Progenitor cell of endocrine pancreas (in vitro differentiated cells): Measurements from ENCODE around the gene ZBTB32. TPM values are rescaled to one million over a fixed set of nuclear protein-coding genes. Genes with fewer than 3 reads are reported as not detected.

Source experiments
- DNase-seq: peaks from one replicate; pipeline ENCODE4 v3.0.0; 2021; ENCODE audit warnings: low spot score; ENCODE audit not compliant: unreplicated experiment
- H3K27ac Mint-ChIP-seq: 2 replicates; pipeline ENCODE4 v1.8.0; 2021; ENCODE audit warnings: mild to moderate bottlenecking, moderate library complexity, mixed read lengths
- H3K27me3 Mint-ChIP-seq: 2 replicates; pipeline ENCODE4 v1.8.0; 2021; ENCODE audit warnings: mixed read lengths
- H3K36me3 Mint-ChIP-seq: 2 replicates; pipeline ENCODE4 v1.8.0; 2022; ENCODE audit warnings: mixed read lengths; ENCODE audit not compliant: insufficient read depth
- H3K4me1 Mint-ChIP-seq: 2 replicates; pipeline ENCODE4 v1.8.0; 2021; ENCODE audit warnings: low read depth, mixed read lengths
- H3K4me3 Mint-ChIP-seq: 2 replicates; pipeline ENCODE4 v1.8.0; 2021; ENCODE audit warnings: low read depth, mild to moderate bottlenecking, moderate library complexity, mixed read lengths
- H3K9me3 Mint-ChIP-seq: 2 replicates; pipeline ENCODE4 v1.8.0; 2021; ENCODE audit warnings: low read depth, mixed read lengths
- total RNA-seq: library from RNA; stranded (reverse); gene quantifications from 2 replicates; pipeline ENCODE4 v1.2.1, GENCODE V29; 2021
- TF ChIP-seq, protein P1 (sequence below): fragments of 200-600 bp; sonication (generic); IDR thresholded peaks from one replicate; pipeline ENCODE4 v1.5.0; 2021; ENCODE audit warnings: antibody characterized with exemption, mild to moderate bottlenecking; ENCODE audit not compliant: unreplicated experiment

The ZBTB32 gene
- total RNA-seq, 1 donor from 2014 or later = not detected

DNA sequence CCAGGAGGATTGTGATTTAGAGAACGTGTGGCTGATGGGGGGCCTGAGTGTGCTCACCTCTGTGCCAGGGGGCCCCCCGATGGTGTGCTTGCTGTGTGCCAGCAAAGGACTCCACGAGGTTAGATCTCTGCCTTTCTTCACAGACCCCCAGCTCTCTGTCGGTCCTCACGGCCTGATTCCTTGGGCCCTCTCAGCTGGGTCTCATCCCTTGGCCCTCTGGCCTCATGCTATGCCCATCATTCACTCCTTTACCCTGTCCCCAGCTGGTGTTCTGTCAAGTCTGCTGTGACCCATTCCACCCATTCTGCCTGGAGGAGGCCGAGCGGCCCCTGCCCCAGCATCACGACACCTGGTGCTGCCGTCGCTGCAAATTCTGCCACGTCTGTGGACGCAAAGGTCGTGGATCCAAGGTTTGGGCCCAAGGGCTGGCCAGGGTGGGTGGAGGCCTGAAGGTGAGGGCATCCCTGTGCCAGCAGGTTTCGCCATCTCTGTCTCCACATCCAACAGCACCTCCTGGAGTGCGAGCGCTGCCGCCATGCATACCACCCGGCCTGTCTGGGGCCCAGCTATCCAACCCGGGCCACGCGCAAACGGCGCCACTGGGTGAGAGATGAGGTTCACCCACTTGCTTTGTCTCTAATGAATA lies 21.0 kb downstream of the ZBTB32 start:
- H3K36me3 Mint-ChIP-seq = peaks cover 27% of the 10 kb centered on the region
- no peak for DNase-seq
- H3K4me3 Mint-ChIP-seq = no peak overlapping the region
- TF ChIP-seq, protein P1, sequence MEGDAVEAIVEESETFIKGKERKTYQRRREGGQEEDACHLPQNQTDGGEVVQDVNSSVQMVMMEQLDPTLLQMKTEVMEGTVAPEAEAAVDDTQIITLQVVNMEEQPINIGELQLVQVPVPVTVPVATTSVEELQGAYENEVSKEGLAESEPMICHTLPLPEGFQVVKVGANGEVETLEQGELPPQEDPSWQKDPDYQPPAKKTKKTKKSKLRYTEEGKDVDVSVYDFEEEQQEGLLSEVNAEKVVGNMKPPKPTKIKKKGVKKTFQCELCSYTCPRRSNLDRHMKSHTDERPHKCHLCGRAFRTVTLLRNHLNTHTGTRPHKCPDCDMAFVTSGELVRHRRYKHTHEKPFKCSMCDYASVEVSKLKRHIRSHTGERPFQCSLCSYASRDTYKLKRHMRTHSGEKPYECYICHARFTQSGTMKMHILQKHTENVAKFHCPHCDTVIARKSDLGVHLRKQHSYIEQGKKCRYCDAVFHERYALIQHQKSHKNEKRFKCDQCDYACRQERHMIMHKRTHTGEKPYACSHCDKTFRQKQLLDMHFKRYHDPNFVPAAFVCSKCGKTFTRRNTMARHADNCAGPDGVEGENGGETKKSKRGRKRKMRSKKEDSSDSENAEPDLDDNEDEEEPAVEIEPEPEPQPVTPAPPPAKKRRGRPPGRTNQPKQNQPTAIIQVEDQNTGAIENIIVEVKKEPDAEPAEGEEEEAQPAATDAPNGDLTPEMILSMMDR = no peak
- H3K27ac Mint-ChIP-seq = no peak overlapping the region
- H3K4me1 Mint-ChIP-seq = no peaks in the 10 kb centered on the region
- no peaks in the 10 kb centered on the region for H3K27me3 Mint-ChIP-seq
- no peaks in the 10 kb centered on the region for H3K9me3 Mint-ChIP-seq

DNA sequence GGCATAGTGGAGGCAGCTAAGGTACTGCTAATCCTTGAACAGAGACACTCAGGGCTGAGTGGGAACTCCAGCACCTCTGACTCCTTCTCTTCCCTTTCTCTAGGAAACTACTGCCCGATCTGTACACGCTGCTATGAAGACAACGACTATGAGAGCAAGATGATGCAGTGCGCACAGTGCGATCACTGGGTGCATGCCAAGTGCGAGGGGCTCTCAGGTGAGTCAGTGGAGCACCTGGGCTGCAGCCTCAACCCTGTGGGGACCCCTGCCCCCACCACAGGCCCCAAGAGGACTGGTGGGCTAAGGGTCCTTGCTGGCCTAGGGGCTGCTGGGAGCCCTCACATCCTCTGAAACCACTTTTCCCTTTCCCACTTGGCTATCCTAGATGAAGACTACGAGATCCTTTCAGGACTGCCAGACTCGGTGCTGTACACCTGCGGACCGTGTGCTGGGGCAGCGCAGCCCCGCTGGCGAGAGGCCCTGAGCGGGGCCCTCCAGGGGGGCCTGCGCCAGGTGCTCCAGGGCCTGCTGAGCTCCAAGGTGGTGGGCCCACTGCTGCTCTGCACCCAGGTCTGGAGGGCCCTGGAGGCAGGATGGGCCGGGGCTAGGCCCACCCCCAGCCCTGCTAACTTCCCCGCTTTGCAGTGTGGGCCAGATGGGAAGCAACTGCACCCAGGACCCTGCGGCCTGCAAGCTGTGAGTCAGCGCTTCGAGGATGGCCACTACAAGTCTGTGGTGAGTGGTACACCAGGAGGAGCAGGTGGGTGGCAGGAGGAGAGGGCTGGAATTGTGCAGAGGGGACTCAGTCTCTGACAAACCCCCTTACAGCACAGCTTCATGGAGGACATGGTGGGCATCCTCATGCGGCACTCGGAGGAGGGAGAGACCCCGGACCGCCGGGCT lies 22.9 kb downstream of the ZBTB32 start:
- Mint-ChIP-seq H3K27ac (no peak overlapping the region), H3K36me3 (peaks cover 30% of the 10 kb centered on the region), H3K9me3 (no peaks in the 10 kb centered on the region), H3K27me3 (no peaks in the 10 kb centered on the region), H3K4me3 (no peak overlapping the region), H3K4me1 (no peaks in the 10 kb centered on the region)
- DNase-seq = no peak
- TF ChIP-seq, protein P1 = no peak

DNA sequence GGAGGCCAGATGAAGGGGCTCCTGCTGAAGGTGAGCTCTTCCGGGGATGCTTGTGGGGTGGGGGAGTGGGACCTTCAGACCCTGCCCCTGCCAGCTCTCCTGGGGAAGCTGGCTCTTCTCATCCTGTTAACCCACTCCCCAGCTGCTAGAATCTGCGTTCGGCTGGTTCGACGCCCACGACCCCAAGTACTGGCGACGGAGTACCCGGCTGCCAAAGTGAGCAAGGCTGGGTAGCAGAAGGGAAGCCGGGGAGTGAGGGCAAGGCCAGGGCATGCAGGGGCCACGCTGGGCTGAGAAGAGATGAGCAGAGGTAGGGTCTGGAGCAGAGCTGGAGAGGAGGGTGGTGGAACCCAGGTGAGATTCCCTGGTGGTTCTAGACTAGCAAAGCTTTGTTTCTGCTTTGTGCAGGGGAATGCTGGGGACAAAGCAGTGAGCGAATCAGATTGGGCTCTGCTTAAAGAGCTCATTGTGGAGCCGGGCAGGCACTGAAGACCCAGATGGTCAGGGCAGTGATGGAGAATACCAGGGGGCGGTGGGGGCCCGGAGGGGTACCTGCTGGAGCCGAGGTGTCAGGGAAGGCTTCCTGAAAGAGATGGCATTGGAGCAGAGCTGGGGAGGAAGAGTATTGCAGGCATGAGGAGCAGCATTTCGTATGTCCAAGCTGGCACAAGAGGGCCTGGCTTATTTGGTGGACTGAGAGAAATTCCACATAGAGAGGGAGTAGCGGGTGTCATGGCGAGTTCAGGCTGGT lies 23.8 kb downstream of the ZBTB32 start:
- DNase-seq = no peak
- Mint-ChIP-seq H3K9me3 (no peaks in the 10 kb centered on the region), H3K4me1 (no peaks in the 10 kb centered on the region), H3K4me3 (no peak overlapping the region), H3K27me3 (no peaks in the 10 kb centered on the region), H3K27ac (no peak overlapping the region), H3K36me3 (peaks cover 30% of the 10 kb centered on the region)
- TF ChIP-seq, protein P1 = no peak

DNA sequence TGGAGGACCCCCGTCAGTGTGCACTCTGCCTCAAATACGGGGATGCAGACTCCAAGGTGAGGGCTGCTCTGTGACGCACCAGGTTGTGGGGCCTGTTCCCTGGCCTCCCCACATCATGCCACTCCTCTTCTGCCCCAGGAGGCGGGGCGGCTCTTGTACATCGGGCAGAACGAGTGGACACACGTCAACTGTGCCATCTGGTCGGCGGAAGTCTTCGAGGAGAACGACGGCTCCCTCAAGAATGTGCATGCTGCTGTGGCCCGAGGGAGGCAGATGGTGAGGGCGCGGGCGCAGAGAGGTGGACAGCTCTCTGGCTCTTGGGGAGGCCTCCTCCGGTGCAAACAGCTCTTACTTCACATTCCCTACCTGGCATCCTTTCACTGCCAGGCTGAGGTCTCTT lies 24.7 kb downstream of the ZBTB32 start:
- no peak overlapping the region for H3K27ac Mint-ChIP-seq
- H3K27me3 Mint-ChIP-seq = no peaks in the 10 kb centered on the region
- H3K36me3 Mint-ChIP-seq = peaks cover 27% of the 10 kb centered on the region

More for the DNA sequence above, 24.7 kb downstream of the ZBTB32 start:
- Mint-ChIP-seq H3K9me3 (no peaks in the 10 kb centered on the region), H3K4me3 (no peak overlapping the region), H3K4me1 (no peaks in the 10 kb centered on the region)
- TF ChIP-seq, protein P1 = no peak
- DNase-seq = no peak
